T-helper 17 cell (primary cell): ENCODE measurements around the gene RUNX3. TPM values are rescaled to one million over a fixed set of nuclear protein-coding genes. Genes with fewer than 3 reads are reported as not detected.
A peak's percentile ranks its signal among the peaks of the same experiment; 100 is the strongest.

Experiments
- ATAC-seq: fragments of 150-1000 bp; cut with Tn5 transposase; 2 replicates; pipeline ENCODE4 v1.10.0; 2021; ENCODE audit warnings: mild to moderate bottlenecking, moderate library complexity
- DNase-seq, 3 donors: peaks; one replicate each; pipeline versions ENCODE4 v3.0.0 to v3.0.0-alpha.2; 2020 to 2021
- H3K9me3 ChIP-seq: one replicate; pipeline ENCODE4 v1.7.0; 2013; ENCODE audit warnings: low read length, mild to moderate bottlenecking; ENCODE audit not compliant: control insufficient read depth, poor library complexity, severe bottlenecking
- H3K27ac Mint-ChIP-seq: one replicate; pipeline ENCODE4 v1.8.0; 2022; ENCODE audit warnings: mild to moderate bottlenecking, moderate library complexity, mixed read lengths
- H3K27me3 Mint-ChIP-seq: one replicate; pipeline ENCODE4 v1.8.0; 2022; ENCODE audit warnings: mixed read lengths
- H3K36me3 Mint-ChIP-seq: one replicate; pipeline ENCODE4 v1.8.0; 2022; ENCODE audit warnings: low read depth, mixed read lengths
- H3K4me1 Mint-ChIP-seq: one replicate; pipeline ENCODE4 v1.8.0; 2022; ENCODE audit warnings: mild to moderate bottlenecking, mixed read lengths
- H3K4me3 Mint-ChIP-seq: one replicate; pipeline ENCODE4 v1.8.0; 2022; ENCODE audit warnings: mild to moderate bottlenecking, moderate library complexity, mixed read lengths
- total RNA-seq, 4 donors: library from RNA in 2 of 4; stranded (reverse) in 2 of 4; gene quantifications; one replicate each; pipeline ENCODE4 v1.2.3 and lab custom pipeline; 2022 to 2026

The RUNX3 gene
- total RNA-seq, 2 donors from 2014 or later, result 186 to 243 TPM

DNA sequence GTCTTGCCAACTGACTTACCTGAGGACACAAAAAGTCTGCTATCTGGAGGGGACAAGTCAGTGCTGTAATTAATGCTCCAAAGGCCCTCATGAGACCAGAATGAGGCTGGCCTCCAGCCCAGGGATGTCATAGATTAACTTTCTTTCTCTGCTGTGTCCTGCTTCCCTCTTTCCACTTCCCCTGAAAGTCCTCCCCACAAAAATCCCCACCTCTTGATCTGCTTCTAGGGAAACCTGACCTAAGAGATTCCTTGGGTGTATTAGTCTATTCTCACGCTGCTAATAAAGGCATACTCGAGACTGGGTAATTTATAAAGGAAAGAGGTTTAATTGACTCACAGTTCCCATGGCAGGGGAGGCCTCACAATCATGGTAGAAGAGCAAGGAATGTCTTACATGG, 39.2 kb downstream of the RUNX3 start:
- H3K36me3 Mint-ChIP-seq, result peaks cover 2% of the 10 kb centered on the region
- no peak overlapping the region for H3K27ac Mint-ChIP-seq
- DNase-seq (no peak), ATAC-seq (no peak)
- no peaks in the 10 kb centered on the region for H3K4me1 Mint-ChIP-seq
- H3K9me3 ChIP-seq, result no peaks in the 10 kb centered on the region
- no peaks in the 10 kb centered on the region for H3K27me3 Mint-ChIP-seq
- H3K4me3 Mint-ChIP-seq, result no peak overlapping the region

DNA sequence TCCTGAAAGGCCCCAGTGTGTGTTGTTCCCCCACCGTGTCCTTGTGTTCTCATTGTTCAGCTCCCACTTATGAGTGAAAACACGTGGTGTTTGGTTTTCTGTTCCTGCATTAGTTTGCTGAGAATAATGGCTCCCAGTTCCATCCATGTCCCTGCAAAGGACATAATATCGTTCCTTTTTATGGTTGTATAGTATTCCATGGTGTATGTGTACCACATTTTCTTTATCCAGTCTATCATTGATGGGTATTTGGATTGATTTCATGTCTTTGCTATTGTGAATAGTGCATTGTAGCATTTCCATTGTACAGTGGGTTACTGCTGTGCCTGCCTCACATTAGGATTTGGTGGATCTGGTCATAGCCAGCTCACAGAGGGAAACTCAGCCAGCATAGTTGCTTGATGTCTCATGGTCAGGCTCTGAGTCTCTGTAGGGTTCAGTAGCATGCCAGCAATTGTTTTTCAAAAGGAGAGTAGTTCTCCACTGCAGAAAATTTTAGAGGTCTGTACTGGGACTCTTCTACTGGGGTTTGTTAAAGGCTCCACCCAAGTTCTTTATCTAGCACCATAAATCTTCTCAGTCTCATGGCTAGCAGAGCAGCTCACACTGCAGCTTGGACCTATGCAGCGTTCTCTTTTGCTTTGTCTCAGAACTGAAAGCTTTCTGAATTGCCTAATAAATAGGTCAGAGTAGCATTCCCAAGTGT, 41.0 kb downstream of the RUNX3 start:
- H3K9me3 ChIP-seq, result no peaks in the 10 kb centered on the region
- no peaks in the 10 kb centered on the region for H3K4me1 Mint-ChIP-seq
- no peak overlapping the region for H3K27ac Mint-ChIP-seq
- no peak overlapping the region for H3K4me3 Mint-ChIP-seq
- no peaks in the 10 kb centered on the region for H3K27me3 Mint-ChIP-seq
- ATAC-seq (no peak), DNase-seq (no peak)
- H3K36me3 Mint-ChIP-seq, result peaks cover 2% of the 10 kb centered on the region

DNA sequence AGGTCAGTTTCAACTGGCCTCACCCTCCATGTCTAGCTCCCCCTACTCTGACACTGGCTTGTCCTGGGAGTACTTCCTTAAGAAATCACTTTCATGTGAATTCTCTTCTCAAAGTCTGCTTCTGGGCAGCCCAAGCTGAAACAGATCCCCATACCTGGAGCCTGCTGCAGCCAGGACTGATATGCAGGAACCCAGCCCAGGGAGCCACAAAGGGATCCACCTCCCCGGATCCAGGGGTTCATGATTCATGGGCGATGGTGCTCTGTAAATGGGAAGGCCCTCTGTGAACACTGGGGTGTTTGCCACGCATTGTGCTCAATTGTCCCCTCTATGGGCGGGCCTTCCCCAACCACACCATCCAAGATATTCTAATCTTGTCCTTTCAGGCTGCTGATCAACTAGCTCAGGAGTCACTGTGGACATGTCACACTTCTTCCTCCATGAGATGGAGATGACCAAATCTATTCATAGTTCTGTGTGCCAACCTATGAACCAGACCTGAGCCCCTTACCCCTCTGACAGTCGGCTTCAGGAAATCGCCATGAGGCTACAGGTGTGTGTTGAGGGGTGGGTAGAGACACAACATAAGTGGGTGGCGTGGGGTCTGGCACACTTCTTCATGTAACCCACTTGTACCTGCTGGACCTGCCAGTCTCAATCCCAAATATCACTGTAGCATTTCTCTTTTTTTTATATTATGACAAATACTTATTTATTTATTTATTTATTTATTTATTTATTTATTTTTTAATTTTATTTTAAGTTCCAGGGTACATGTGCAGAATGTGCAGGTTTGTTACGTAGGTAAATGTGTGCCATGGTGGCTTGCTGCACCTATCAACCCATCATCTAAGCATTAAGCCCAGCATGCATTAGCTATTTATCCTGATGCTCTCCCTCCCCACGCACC, 41.8 kb downstream of the RUNX3 start:
- H3K4me3 Mint-ChIP-seq, result no peak overlapping the region
- DNase-seq, result peak in 1 of 3 donors; percentile 4
- H3K36me3 Mint-ChIP-seq, result peaks cover 2% of the 10 kb centered on the region
- H3K27ac Mint-ChIP-seq, result no peak overlapping the region
- peaks cover 4% of the 10 kb centered on the region for H3K9me3 ChIP-seq
- no peaks in the 10 kb centered on the region for H3K4me1 Mint-ChIP-seq
- H3K27me3 Mint-ChIP-seq, result no peaks in the 10 kb centered on the region
- ATAC-seq, result no peak

DNA sequence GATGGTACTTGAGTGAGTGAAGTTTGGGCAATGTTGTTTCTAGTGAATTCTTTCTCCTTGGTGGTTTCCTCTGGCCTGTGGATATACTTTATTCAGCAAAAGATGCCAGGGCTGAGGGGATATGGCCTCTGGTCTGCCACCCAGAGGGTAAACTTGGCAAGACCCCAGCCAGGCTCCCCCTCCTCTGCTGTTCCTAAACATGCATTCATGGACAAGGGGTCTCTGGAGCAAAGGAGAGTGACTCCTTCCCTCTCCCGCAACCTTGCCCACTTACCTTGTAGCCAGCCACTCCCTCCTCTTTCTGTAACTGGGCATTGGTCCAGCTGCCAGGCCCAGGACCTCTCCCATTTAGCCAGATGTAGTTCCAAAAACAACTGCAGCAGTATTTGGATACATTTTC, 43.8 kb downstream of the RUNX3 start:
- DNase-seq, result peak in 1 of 3 donors; percentile 5
- peaks cover 4% of the 10 kb centered on the region for H3K9me3 ChIP-seq
- H3K27me3 Mint-ChIP-seq, result no peaks in the 10 kb centered on the region
- no peaks in the 10 kb centered on the region for H3K36me3 Mint-ChIP-seq
- H3K4me1 Mint-ChIP-seq, result no peaks in the 10 kb centered on the region
- no peak overlapping the region for H3K4me3 Mint-ChIP-seq
- ATAC-seq, result no peak
- H3K27ac Mint-ChIP-seq, result peak overlapping the region; percentile 4

DNA sequence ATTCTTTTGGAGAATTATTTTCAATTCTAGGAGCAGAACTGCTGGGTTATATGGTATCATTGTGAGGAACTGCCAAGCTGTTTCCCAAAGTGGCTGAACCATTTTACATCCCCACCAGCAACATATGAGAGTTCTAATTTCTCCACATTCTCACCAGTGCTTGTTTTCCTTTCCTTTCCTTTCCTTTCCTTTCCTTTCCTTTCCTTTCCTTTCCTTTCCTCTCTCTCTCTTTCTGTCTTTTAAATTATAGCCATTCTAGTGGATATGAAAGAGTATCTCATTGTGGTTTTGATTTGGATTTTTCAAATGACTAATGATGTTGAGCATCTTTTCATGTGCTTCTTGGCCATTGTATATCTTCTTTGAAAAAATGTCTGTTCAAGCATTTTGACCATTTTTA, 45.3 kb downstream of the RUNX3 start:
- DNase-seq (no peak), ATAC-seq (no peak)
- Mint-ChIP-seq H3K27ac (no peak overlapping the region), H3K27me3 (no peaks in the 10 kb centered on the region), H3K4me3 (no peak overlapping the region), H3K4me1 (no peaks in the 10 kb centered on the region), H3K36me3 (no peaks in the 10 kb centered on the region)
- H3K9me3 ChIP-seq, result peaks cover 4% of the 10 kb centered on the region

DNA sequence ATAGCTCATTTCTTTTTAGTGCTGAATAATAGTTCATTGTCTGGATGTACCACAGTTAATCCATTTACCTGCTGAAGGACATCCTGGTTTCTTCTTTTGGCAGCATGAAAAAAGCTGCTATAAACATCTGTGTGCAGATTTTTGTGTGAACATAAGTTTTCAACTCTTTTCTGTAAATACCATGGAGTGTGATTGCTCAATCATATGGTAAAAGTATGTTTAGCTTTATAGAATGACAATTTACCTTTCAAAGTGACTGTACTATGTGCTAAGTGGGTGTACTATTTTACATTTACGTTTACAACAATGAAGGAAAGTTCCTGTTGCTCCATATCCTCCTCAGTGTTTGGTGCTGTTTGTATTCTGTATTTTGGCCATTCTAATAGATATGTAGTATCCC, 49.0 kb downstream of the RUNX3 start:
- DNase-seq, result no peak
- Mint-ChIP-seq H3K27ac (no peak overlapping the region), H3K36me3 (no peaks in the 10 kb centered on the region), H3K27me3 (no peaks in the 10 kb centered on the region), H3K4me1 (no peaks in the 10 kb centered on the region), H3K4me3 (no peak overlapping the region)
- peaks cover 4% of the 10 kb centered on the region for H3K9me3 ChIP-seq
- ATAC-seq, result no peak

DNA sequence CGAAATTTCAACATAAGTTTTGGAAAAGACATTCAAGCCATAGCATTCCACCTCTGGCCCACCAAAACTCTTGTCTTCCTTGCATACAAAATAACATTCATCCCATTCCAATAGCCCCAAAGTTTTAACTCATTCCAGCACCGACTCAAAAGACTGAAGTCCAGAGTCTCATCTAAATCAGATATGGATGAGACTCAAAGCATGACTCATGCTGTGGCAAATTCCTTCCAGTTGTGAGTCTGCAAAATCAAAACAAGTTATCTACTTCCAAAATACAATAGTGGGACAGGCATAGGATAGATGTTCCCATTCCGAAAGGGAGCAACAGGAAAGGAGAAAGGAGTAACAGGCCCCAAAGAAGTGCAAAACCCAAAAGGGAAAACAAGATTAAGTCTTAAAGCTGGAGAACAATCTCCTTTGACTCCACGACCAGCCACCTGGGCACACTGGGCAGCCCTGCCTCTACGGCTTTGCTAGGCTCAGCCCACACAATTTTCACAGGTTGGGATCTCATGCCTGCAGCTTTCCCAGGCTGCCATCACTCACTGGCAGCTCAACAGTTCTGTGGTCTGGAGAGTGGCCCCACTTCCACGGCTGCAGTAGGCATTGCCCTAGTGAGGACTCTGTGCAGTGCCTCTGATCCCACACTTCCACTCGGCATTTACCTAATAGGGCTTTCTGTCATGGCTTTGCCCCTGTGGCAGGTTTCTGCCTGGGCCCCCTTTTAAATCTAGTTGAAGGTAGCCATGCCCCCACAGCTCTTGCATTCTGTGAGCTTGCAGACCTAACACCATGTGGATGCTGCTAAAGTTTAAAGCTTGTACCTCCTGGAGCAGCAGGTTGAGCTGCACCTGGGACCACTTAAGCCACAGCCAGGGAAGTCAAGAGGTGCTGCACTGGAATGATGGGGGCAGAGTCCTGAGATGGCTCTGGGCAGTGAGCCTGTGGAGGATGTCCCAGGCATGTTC, 51.0 kb downstream of the RUNX3 start:
- DNase-seq, result no peak
- H3K36me3 Mint-ChIP-seq, result no peaks in the 10 kb centered on the region
- H3K4me1 Mint-ChIP-seq, result no peaks in the 10 kb centered on the region
- no peak for ATAC-seq
- peaks cover 4% of the 10 kb centered on the region for H3K9me3 ChIP-seq
- H3K27me3 Mint-ChIP-seq, result no peaks in the 10 kb centered on the region
- H3K27ac Mint-ChIP-seq, result no peak overlapping the region
- H3K4me3 Mint-ChIP-seq, result no peak overlapping the region

DNA sequence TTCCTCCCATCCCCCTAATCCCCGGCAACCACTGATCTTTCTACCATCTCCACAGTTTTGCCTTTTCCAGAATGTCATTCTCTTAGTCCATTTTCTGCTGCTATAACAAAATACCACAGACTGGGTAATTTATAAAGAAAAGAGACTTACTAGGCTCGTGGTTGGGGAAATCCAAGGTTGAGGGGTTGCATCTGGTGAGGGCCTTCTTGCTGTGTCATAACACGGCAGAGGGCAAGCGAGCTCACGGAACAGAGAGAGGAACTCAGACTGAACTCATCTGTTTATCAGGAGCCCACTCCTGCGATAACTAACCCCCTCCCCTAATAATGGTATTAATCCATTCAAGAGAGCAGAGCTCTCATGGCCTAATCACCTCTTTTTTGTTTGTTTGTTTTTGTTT, 52.0 kb downstream of the RUNX3 start:
- ATAC-seq (no peak), DNase-seq (no peak)
- H3K4me3 Mint-ChIP-seq, result no peak overlapping the region
- H3K27ac Mint-ChIP-seq, result no peak overlapping the region
- H3K9me3 ChIP-seq, result no peaks in the 10 kb centered on the region
- no peaks in the 10 kb centered on the region for H3K36me3 Mint-ChIP-seq
- H3K27me3 Mint-ChIP-seq, result no peaks in the 10 kb centered on the region
- H3K4me1 Mint-ChIP-seq, result no peaks in the 10 kb centered on the region

DNA sequence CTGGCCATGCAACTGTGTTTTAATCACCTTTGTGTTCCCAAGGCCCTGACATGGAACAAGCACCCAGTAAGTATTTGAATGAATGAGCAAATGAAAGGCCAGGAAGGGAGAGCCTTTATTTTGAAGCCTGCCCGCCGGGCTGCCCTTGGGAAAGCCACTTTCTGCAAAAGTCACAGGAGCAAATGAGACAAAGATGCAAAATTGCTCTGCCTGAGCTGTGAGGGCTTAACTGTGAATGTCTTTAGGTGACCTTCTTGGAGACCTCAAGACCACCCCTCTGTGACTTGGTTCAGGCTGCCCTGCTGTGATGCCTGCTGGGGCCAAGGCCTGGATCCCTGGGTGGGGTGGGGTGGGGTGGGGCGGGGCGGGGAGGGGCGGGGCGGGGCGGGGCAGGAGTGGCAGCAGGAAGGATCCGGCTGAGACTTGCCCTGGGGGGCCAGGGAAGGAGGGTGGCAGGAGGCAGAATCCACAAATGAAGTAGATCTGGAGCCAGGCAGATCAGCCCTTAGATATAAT, 54.0 kb downstream of the RUNX3 start:
- H3K4me1 Mint-ChIP-seq, result peaks cover 5% of the 10 kb centered on the region
- no peaks in the 10 kb centered on the region for H3K9me3 ChIP-seq
- DNase-seq (no peak), ATAC-seq (no peak)
- H3K4me3 Mint-ChIP-seq, result no peak overlapping the region
- H3K27me3 Mint-ChIP-seq, result peaks cover 6% of the 10 kb centered on the region
- H3K27ac Mint-ChIP-seq, result no peak overlapping the region
- H3K36me3 Mint-ChIP-seq, result no peaks in the 10 kb centered on the region

DNA sequence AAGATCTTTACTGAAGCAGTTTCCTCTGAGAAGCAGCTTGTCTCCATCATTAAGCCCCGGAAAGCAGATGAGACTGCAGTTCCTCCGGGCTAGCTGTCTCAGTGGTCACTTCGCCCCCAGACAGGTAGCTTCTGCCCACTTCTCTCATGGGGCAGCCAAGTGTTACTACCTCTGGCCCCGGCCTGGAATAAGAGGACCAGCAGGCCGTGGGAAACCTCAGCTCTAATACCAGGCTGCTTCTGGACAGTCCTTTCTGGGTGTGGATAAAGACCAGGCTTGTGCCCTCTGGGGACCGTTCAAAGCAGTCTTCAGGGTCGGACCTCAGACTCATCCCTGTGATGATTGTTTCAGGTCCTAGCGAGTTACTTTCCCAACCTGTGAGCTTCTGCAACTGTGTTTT, 54.8 kb downstream of the RUNX3 start:
- ATAC-seq, result no peak
- no peaks in the 10 kb centered on the region for H3K36me3 Mint-ChIP-seq
- H3K27ac Mint-ChIP-seq, result no peak overlapping the region

DNA sequence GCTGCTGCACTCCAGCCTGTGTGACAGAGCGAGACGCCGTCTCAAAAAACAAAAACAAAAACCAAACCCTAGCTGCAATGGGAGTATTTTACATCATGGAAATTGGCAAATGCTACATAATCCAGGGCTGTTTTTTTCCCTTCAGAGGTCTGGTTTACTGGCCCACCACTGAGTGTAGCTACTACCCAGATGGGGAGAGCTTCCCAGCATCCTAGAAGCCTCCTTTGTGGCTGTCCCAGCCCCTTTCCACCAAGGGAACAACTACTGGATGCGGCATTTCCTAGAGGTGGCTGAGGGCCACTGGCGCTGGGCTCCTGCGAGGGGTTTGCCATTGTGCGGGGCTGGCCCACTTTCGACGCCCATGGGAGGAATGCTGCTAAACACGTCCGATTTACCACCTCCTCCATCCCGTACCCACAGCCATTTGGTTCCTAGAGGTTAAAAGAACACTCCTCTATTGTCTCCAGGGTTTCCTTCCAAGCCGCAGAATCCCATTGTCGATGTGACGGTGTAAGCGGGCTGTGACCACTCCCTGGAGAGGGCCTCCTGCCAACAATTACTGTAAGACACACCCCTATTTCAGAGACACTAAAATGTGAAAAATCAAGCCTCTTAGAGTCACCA, 55.4 kb downstream of the RUNX3 start:
- Mint-ChIP-seq H3K27ac (no peak overlapping the region), H3K4me3 (no peak overlapping the region), H3K4me1 (peaks cover 8% of the 10 kb centered on the region), H3K36me3 (no peaks in the 10 kb centered on the region), H3K27me3 (peaks cover 6% of the 10 kb centered on the region)
- no peaks in the 10 kb centered on the region for H3K9me3 ChIP-seq
- ATAC-seq (no peak), DNase-seq (no peak)

More for the DNA sequence above, 54.8 kb downstream of the RUNX3 start:
- H3K4me1 Mint-ChIP-seq, result peaks cover 8% of the 10 kb centered on the region
- peaks cover 6% of the 10 kb centered on the region for H3K27me3 Mint-ChIP-seq
- no peaks in the 10 kb centered on the region for H3K9me3 ChIP-seq
- no peak for DNase-seq
- H3K4me3 Mint-ChIP-seq, result no peak overlapping the region

DNA sequence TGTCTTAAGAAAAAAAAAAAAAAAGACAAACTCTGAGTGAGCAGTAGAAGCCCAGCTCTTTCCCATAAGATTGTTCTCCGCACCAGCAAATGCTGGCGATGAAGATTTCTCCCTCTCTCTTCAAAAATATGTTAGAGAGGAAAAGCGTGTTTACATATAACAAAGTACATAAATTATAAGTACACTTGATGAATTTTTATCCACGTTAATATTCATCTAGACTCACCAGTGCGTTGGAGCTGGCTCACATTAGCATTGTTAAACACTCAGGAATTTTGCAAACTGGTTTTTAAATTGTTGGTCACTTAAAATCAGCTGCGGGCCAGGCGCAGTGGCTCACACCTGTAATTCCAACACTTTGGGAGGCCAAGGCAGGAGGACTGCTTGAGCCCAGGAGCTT, 56.0 kb downstream of the RUNX3 start:
- H3K9me3 ChIP-seq, result no peaks in the 10 kb centered on the region
- Mint-ChIP-seq H3K36me3 (no peaks in the 10 kb centered on the region), H3K27ac (no peak overlapping the region), H3K27me3 (peaks cover 6% of the 10 kb centered on the region), H3K4me1 (peaks cover 8% of the 10 kb centered on the region), H3K4me3 (no peak overlapping the region)
- ATAC-seq (no peak), DNase-seq (no peak)
